ENCODE data around the gene DBP. TPM values are rescaled to one million over a fixed set of nuclear protein-coding genes. Genes with fewer than 3 reads are reported as not detected.

The DBP gene
- total RNA-seq, 1 experiment from 2014 or later = 12.0 TPM

- TF ChIP-seq RELA (CRISPR knock-in tag; IDR thresholded peaks at IDR 0.05; ENCODE audit: borderline replicate concordance) (peak; percentile 77; the same call in 1 of the 2 replicates), USF2 (CRISPR knock-in tag; IDR thresholded peaks at IDR 0.05) (peak; percentile 39; the same call in 1 of the 2 replicates), ZBTB43 (CRISPR knock-in tag; IDR thresholded peaks at IDR 0.05) (no peak; the same call in 1 of the 2 replicates), TP53 (CRISPR knock-in tag; IDR thresholded peaks at IDR 0.05) (peak; percentile 58; the same call in 1 of the 2 replicates), CTCF (IDR thresholded peaks at IDR 0.05) (no peak), CREM (CRISPR knock-in tag; IDR thresholded peaks at IDR 0.05) (no peak), USF1 (CRISPR knock-in tag; IDR thresholded peaks at IDR 0.05) (peak; percentile 45; the same call in 1 of the 2 replicates), MLX (CRISPR knock-in tag; IDR thresholded peaks at IDR 0.05) (no peak), STAT6 (CRISPR knock-in tag; conservative IDR thresholded peaks at IDR 0.05; ENCODE audit: low read depth) (no peak), ZNF396 (CRISPR knock-in tag; IDR thresholded peaks at IDR 0.05; ENCODE audit: borderline replicate concordance) (no peak), FOXJ3 (CRISPR knock-in tag; IDR thresholded peaks at IDR 0.05; ENCODE audit: borderline replicate concordance) (no peak), EMX1 (CRISPR knock-in tag; IDR thresholded peaks at IDR 0.05) (peak; percentile 26; the same call in 1 of the 2 replicates), AR (CRISPR knock-in tag; IDR thresholded peaks at IDR 0.05) (peak; percentile 76; the same call in 1 of the 2 replicates), ZNF232 (CRISPR knock-in tag; IDR thresholded peaks at IDR 0.05) (0 out of 2 replicates have a peak, but pooled peaks have one; percentile 28), ZNF317 (CRISPR knock-in tag; IDR thresholded peaks at IDR 0.05; ENCODE audit: borderline replicate concordance, low read depth) (no peak), ZNF512 (CRISPR knock-in tag; IDR thresholded peaks at IDR 0.05; ENCODE audit: borderline replicate concordance) (no peak), ZNF138 (CRISPR knock-in tag; conservative IDR thresholded peaks at IDR 0.05) (no peak), PRRX2 (CRISPR knock-in tag; IDR thresholded peaks at IDR 0.05) (peak; percentile 93), ZMAT4 (CRISPR knock-in tag; IDR thresholded peaks at IDR 0.05) (no peak), NR3C1 (CRISPR knock-in tag; conservative IDR thresholded peaks at IDR 0.05; ENCODE audit: low read depth) (0 out of 2 replicates have a peak, but pooled peaks have one; percentile 71), PREB (CRISPR knock-in tag; IDR thresholded peaks at IDR 0.05; ENCODE audit: borderline replicate concordance) (no peak), NFYB (CRISPR knock-in tag; conservative IDR thresholded peaks at IDR 0.05; ENCODE audit: low read depth) (0 out of 2 replicates have a peak, but pooled peaks have one; percentile 3), TEAD4 (CRISPR knock-in tag; IDR thresholded peaks at IDR 0.05) (no peak)
These were observed 6.7 kb downstream of the DBP start (continued) for GRCh38 chr19:48630296-48631063.

All from WTC11 (cell line).